B cell (primary cell): Measurements from ENCODE around the gene JADE1. TPM values are rescaled to one million over a fixed set of nuclear protein-coding genes. Genes with fewer than 3 reads are reported as not detected.

Source experiments
- ATAC-seq: fragments of 200-7000 bp; cut with Tn5 transposase; one replicate; pipeline ENCODE4 v1.10.0; 2021; ENCODE audit warnings: low read depth, mild to moderate bottlenecking, moderate number of reproducible peaks, moderate library complexity
- CTCF ChIA-PET: fragments of 350-600 bp; sonication (Branson Sonifier 250); formaldehyde crosslinking; loops from one replicate; lab custom pipeline; 2021; ENCODE audit warnings: antibody characterized with exemption, inconsistent platforms; lab: Charles Lee
- POLR2A ChIA-PET: fragments of 350-600 bp; sonication (Branson Sonifier 250); formaldehyde crosslinking; loops from one replicate; lab custom pipeline; 2021; ENCODE audit warnings: antibody characterized with exemption; lab: Charles Lee
- DNase-seq: peaks from one replicate; pipeline ENCODE4 v3.0.0; 2013
- H2AFZ ChIP-seq: 2 replicates; pipeline ENCODE4 v1.6.1; 2012; ENCODE audit warnings: mild to moderate bottlenecking, low read depth, low read length; ENCODE audit not compliant: insufficient read depth, poor library complexity, severe bottlenecking
- H3K27ac ChIP-seq, 2 donors: 1 replicate in 1 of 2; 2 replicates in 1 of 2; pipeline ENCODE4 v1.5.1; 2012 to 2013; ENCODE audit warnings: low read length in 2 of 2, mild to moderate bottlenecking in 2 of 2, moderate library complexity in 1 of 2
- H3K27me3 ChIP-seq, 4 experiments: fragments of 200-600 bp in 1 of 4; sonication (generic) in 1 of 4; replicated peaks in 1 of 4; 1 replicate in 2 of 4; 2 replicates in 2 of 4; pipeline versions ENCODE4 v1.6.1 to v1.7.0; 2013 to 2016; ENCODE audit warnings: low read length in 3 of 4, mild to moderate bottlenecking in 2 of 4, mixed read lengths in 1 of 4, moderate library complexity in 1 of 4; ENCODE audit not compliant: insufficient read depth in 4 of 4, control insufficient read depth in 3 of 4; ENCODE audit errors: control extremely low read depth in 1 of 4
- H3K36me3 ChIP-seq, 2 experiments: replicated peaks in 1 of 2; 1 replicate in 1 of 2; 2 replicates in 1 of 2; pipeline versions ENCODE4 v1.6.1 to v1.7.1; 2013; ENCODE audit warnings: low read length in 1 of 2; ENCODE audit not compliant: insufficient read depth in 2 of 2, control insufficient read depth in 1 of 2; ENCODE audit errors: control extremely low read depth in 1 of 2, extremely low read depth in 1 of 2
- H3K4me1 ChIP-seq, 2 donors: fragments of 200-600 bp in 1 of 2; sonication (generic) in 1 of 2; 1 replicate in 1 of 2; 2 replicates in 1 of 2; pipeline versions ENCODE4 v1.5.1 to v1.6.1; 2013 to 2017; ENCODE audit warnings: low read length in 2 of 2; ENCODE audit not compliant: control insufficient read depth in 2 of 2, insufficient read depth in 2 of 2
- H3K4me2 ChIP-seq: replicated peaks from 2 replicates; pipeline ENCODE3; 2012; ENCODE audit warnings: mild to moderate bottlenecking, low read depth, low read length; ENCODE audit not compliant: poor library complexity, severe bottlenecking
- H3K4me3 ChIP-seq, 5 experiments: fragments of 200-600 bp in 1 of 5; sonication (generic) in 1 of 5; 1 replicate in 3 of 5; 2 replicates in 2 of 5; pipeline versions ENCODE4 v1.5.1 to v1.7.0; 2011 to 2016; ENCODE audit warnings: low read length in 4 of 5, mild to moderate bottlenecking in 4 of 5, low read depth in 2 of 5, control low read depth in 1 of 5, moderate library complexity in 1 of 5; ENCODE audit not compliant: insufficient read depth in 1 of 5; ENCODE audit errors: control extremely low read depth in 1 of 5, extremely low read depth in 1 of 5
- H3K79me2 ChIP-seq: fragments of 200-600 bp; sonication (generic); one replicate; pipeline ENCODE4 v1.6.0; 2016; ENCODE audit warnings: low read length; ENCODE audit not compliant: control insufficient read depth, insufficient read depth
- H3K9ac ChIP-seq: fragments of 200-600 bp; sonication (generic); 2 replicates; pipeline ENCODE4 v1.6.1; 2017; ENCODE audit warnings: mild to moderate bottlenecking, low read length, moderate library complexity
- H3K9me3 ChIP-seq, 3 donors: one replicate each; pipeline versions ENCODE4 v1.6.1 to v1.7.1; 2013; ENCODE audit warnings: low read length in 2 of 3; ENCODE audit not compliant: control insufficient read depth in 2 of 3, insufficient read depth in 1 of 3; ENCODE audit errors: control extremely low read depth in 1 of 3
- H4K20me1 ChIP-seq: 2 replicates; pipeline ENCODE4 v1.6.0; 2012; ENCODE audit warnings: mild to moderate bottlenecking, low read length; ENCODE audit not compliant: insufficient read depth, control insufficient read depth, poor library complexity, severe bottlenecking
- H3K27ac Mint-ChIP-seq: one replicate; pipeline ENCODE4 v1.8.0; 2021; ENCODE audit warnings: mixed read lengths
- H3K27me3 Mint-ChIP-seq: one replicate; pipeline ENCODE4 v1.8.0; 2021; ENCODE audit warnings: mixed read lengths
- H3K4me1 Mint-ChIP-seq: one replicate; pipeline ENCODE4 v1.8.0; 2021; ENCODE audit warnings: mixed read lengths
- H3K4me3 Mint-ChIP-seq: one replicate; pipeline ENCODE4 v1.8.0; 2021; ENCODE audit warnings: mixed read lengths
- H3K9me3 Mint-ChIP-seq: one replicate; pipeline ENCODE4 v1.8.0; 2022; ENCODE audit warnings: mixed read lengths; ENCODE audit not compliant: insufficient read depth
- CTCF ChIP-seq: fragments of 200-600 bp; IDR thresholded peaks from one replicate; pipeline ENCODE4 v1.8.0; 2022; ENCODE audit warnings: antibody characterized with exemption, mild to moderate bottlenecking
- EZH2 ChIP-seq: IDR thresholded peaks from 2 replicates; pipeline ENCODE4 v1.6.1; 2012; ENCODE audit warnings: borderline replicate concordance, low read depth, mild to moderate bottlenecking, moderate library complexity, low read length; ENCODE audit not compliant: insufficient read depth, poor library complexity, severe bottlenecking
- WGBS: methylation state at CpG from one replicate; pipeline ENCODE4 v1.1.5; 2013; ENCODE audit warnings: missing lambda C conversion rate; ENCODE audit not compliant: insufficient coverage; 5-methylcytosine and 5-hydroxymethylcytosine counted together
- intact Hi-C: fragments of 100-400 bp; cut with micrococcal nuclease; formaldehyde crosslinking; loops from one replicate; pipeline ENCODE4 v1.10.0; 2022
- polyA plus RNA-seq: library from polyadenylated mRNA; depleted of rRNA; stranded (reverse); fragments of >200 nt; gene quantifications from 2 replicates; pipeline ENCODE4 v1.2.3, GENCODE V29; 2012
- total RNA-seq, 2 donors: library from RNA; stranded (reverse); fragments of 120-200 nt in 1 of 2; gene quantifications; 1 replicate in 1 of 2; 2 replicates in 1 of 2; pipeline versions ENCODE4 v1.2.3 to v1.2.4, GENCODE V29; 2013 to 2022

JADE1 gene
- total and polyA plus RNA-seq, 2 donors (not counting 1 experiment from before 2014, with no cell fraction given) = 13.8 to 42.4 TPM

- Histone ChIP-seq H3K27ac (no peak overlapping the region), H3K4me2 (no peak overlapping the region), H3K4me1 (no peaks in the 10 kb centered on the region), H2AFZ (no peak overlapping the region), H3K9ac (no peak overlapping the region), H3K36me3 (peaks cover 0 to 28% of the 10 kb centered on the region in 2 experiments), H4K20me1 (peaks cover 92% of the 10 kb centered on the region), H3K9me3 (no peaks in the 10 kb centered on the region), H3K79me2 (peaks cover 97% of the 10 kb centered on the region), H3K4me3 (no peak overlapping the region), H3K27me3 (no peaks in the 10 kb centered on the region)
- Mint-ChIP-seq H3K9me3 (no peaks in the 10 kb centered on the region), H3K27me3 (no peaks in the 10 kb centered on the region), H3K4me1 (peaks cover 36% of the 10 kb centered on the region), H3K27ac (no peak overlapping the region), H3K4me3 (no peak overlapping the region)
- POLR2A ChIA-PET = no interaction called here
- no peak for ATAC-seq
- 100% methylated on average over 1 of the region's 3 CpGs for WGBS
- no peak for DNase-seq
- CTCF ChIA-PET = interaction anchor here (0.8 kb wide), 1 partner anchor 25 kb away, joined by 3 read pairs; no protein-coding TSS in a partner anchor
- intact Hi-C loops = no loop called here
- no peak for TF ChIP-seq EZH2
- no peak for TF ChIP-seq CTCF
Measured at GRCh38 chr4:128837679-128838078, 28.2 kb downstream of the JADE1 start.

GRCh38 chr4:128840711-128841318 is 31.3 kb downstream of the JADE1 start:
- ATAC-seq (no peak), DNase-seq (no peak)
- no peak overlapping the region for H3K9ac ChIP-seq
- H3K4me1 ChIP-seq = no peaks in the 10 kb centered on the region
- H3K4me2 ChIP-seq = no peak overlapping the region
- H3K9me3 Mint-ChIP-seq = no peaks in the 10 kb centered on the region
- WGBS = 100% methylated on average over 2 of the region's 2 CpGs
- H3K4me3 ChIP-seq = no peak overlapping the region
- H3K27me3 Mint-ChIP-seq = no peaks in the 10 kb centered on the region
- CTCF ChIA-PET = no interaction called here
- H4K20me1 ChIP-seq = peaks cover 90% of the 10 kb centered on the region
- intact Hi-C loops = no loop called here
- H3K9me3 ChIP-seq = no peaks in the 10 kb centered on the region
- no peak overlapping the region for H3K27ac Mint-ChIP-seq
- peaks cover 29% of the 10 kb centered on the region for H3K4me1 Mint-ChIP-seq
- POLR2A ChIA-PET = no interaction called here
- no peaks in the 10 kb centered on the region for H3K27me3 ChIP-seq
- H2AFZ ChIP-seq = no peak overlapping the region
- peaks cover 84% of the 10 kb centered on the region for H3K79me2 ChIP-seq
- H3K27ac ChIP-seq = no peak overlapping the region
- no peak for TF ChIP-seq CTCF
- no peak for TF ChIP-seq EZH2
- H3K36me3 ChIP-seq = peaks cover 3 to 44% of the 10 kb centered on the region in 2 experiments
- no peak overlapping the region for H3K4me3 Mint-ChIP-seq
